GM19328 (cell line): Measurements from ENCODE around the gene VWA3A.
A peak's percentile ranks its signal among the peaks of the same experiment; 100 is the strongest.

ENCODE experiments used
- ATAC-seq: cut with Tn5 transposase; IDR thresholded peaks from one replicate; pipeline ENCODE4 v1.9.1; 2021; ENCODE audit warnings: mild to moderate bottlenecking, moderate library complexity; ENCODE audit not compliant: unreplicated experiment

Gene VWA3A

GRCh38 chr16:22177968-22178930 lies 85.9 kb downstream of the VWA3A start:
- no peak for ATAC-seq

- ATAC-seq: no peak
These were observed 89.1 kb downstream of the VWA3A start for GRCh38 chr16:22181426-22181825.

- ATAC-seq: no peak
These were observed 89.5 kb downstream of the VWA3A start for GRCh38 chr16:22181843-22182242.

- ATAC-seq: no peak
These were observed 91.0 kb downstream of the VWA3A start for GRCh38 chr16:22183335-22183734.

- ATAC-seq: no peak
These were observed 91.7 kb downstream of the VWA3A start for GRCh38 chr16:22183901-22184614.

GRCh38 chr16:22184615-22184968 lies 92.3 kb downstream of the VWA3A start:
- no peak for ATAC-seq

- ATAC-seq: no peak
These were observed 94.2 kb downstream of the VWA3A start for GRCh38 chr16:22186517-22186916.

GRCh38 chr16:22188267-22188594 lies 95.9 kb downstream of the VWA3A start:
- ATAC-seq: no peak

GRCh38 chr16:22188595-22189442 lies 96.5 kb downstream of the VWA3A start:
- no peak for ATAC-seq

- no peak for ATAC-seq
These were observed 97.2 kb downstream of the VWA3A start for GRCh38 chr16:22189473-22190080.

GRCh38 chr16:22190081-22190775 lies 97.9 kb downstream of the VWA3A start:
- ATAC-seq: peak; percentile 51

GRCh38 chr16:22190776-22191531 lies 98.6 kb downstream of the VWA3A start:
- ATAC-seq: peak; percentile 47

- no peak for ATAC-seq
These were observed 99.4 kb downstream of the VWA3A start for GRCh38 chr16:22191532-22192260.

GRCh38 chr16:22192261-22193062 lies 100.1 kb downstream of the VWA3A start:
- no peak for ATAC-seq

- ATAC-seq: no peak
These were observed 100.7 kb downstream of the VWA3A start for GRCh38 chr16:22193063-22193411.

- ATAC-seq: no peak
These were observed 102.5 kb downstream of the VWA3A start for GRCh38 chr16:22194707-22195444.

GRCh38 chr16:22195445-22195694 lies 103.0 kb downstream of the VWA3A start:
- ATAC-seq: no peak
